Suprapubic skin (tissue), 3 donors: Measurements from ENCODE around the gene AFAP1L2.

Source experiments
- EP300 ChIP-seq: sonication (generic); formaldehyde crosslinking; IDR thresholded peaks from one replicate; pipeline ENCODE4 v1.6.1; 2017; ENCODE audit warnings: antibody characterized with exemption
- TF ChIP-seq, protein P1 (sequence below), 2 donors: fragments of 200-600 bp in 1 of 2; fragments of 450-650 bp in 1 of 2; sonication (generic) in 1 of 2; IDR thresholded peaks; one replicate each; pipeline ENCODE4 v1.5.1; 2016 to 2019; ENCODE audit warnings: antibody characterized with exemption in 2 of 2, mild to moderate bottlenecking in 1 of 2, moderate library complexity in 1 of 2

- TF ChIP-seq, protein P1, sequence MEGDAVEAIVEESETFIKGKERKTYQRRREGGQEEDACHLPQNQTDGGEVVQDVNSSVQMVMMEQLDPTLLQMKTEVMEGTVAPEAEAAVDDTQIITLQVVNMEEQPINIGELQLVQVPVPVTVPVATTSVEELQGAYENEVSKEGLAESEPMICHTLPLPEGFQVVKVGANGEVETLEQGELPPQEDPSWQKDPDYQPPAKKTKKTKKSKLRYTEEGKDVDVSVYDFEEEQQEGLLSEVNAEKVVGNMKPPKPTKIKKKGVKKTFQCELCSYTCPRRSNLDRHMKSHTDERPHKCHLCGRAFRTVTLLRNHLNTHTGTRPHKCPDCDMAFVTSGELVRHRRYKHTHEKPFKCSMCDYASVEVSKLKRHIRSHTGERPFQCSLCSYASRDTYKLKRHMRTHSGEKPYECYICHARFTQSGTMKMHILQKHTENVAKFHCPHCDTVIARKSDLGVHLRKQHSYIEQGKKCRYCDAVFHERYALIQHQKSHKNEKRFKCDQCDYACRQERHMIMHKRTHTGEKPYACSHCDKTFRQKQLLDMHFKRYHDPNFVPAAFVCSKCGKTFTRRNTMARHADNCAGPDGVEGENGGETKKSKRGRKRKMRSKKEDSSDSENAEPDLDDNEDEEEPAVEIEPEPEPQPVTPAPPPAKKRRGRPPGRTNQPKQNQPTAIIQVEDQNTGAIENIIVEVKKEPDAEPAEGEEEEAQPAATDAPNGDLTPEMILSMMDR (IDR thresholded peaks at IDR 0.05) = no peak
- TF ChIP-seq EP300 = no peak
Observed at GRCh38 chr10:114300036-114300645, 104.2 kb downstream of the AFAP1L2 start.
